HepG2 (cell line): ENCODE results near the gene CCDC57. TPM values are rescaled to one million over a fixed set of nuclear protein-coding genes. Genes with fewer than 3 reads are reported as not detected.

ENCODE experiments used
- ARHGAP35 ChIP-seq: sonication (generic); formaldehyde crosslinking; IDR thresholded peaks from 2 replicates; pipeline ENCODE4 v1.9.0; 2022; ENCODE audit warnings: mild to moderate bottlenecking, inconsistent platforms, moderate library complexity, missing genetic modification reagents, borderline replicate concordance
- CENPX ChIP-seq: sonication (generic); formaldehyde crosslinking; IDR thresholded peaks from 2 replicates; pipeline ENCODE4 v1.9.0; 2021; ENCODE audit warnings: mild to moderate bottlenecking, missing genetic modification reagents, moderate library complexity
- CTCF ChIP-seq: sonication (generic); formaldehyde crosslinking; IDR thresholded peaks from 2 replicates; pipeline ENCODE4 v1.5.0; 2020; ENCODE audit warnings: mild to moderate bottlenecking, missing genetic modification reagents, moderate library complexity
- HCFC1 ChIP-seq: fragments of 150-350 bp; IDR thresholded peaks from 2 replicates; pipeline ENCODE4 v1.6.1; 2014; ENCODE audit warnings: low read depth, low read length
- HNF4G ChIP-seq, 2 experiments: sonication (generic) in 1 of 2; formaldehyde crosslinking in 1 of 2; IDR thresholded peaks; 2 replicates each; pipeline versions ENCODE4 v1.4.0 to v1.6.1; 2011 to 2020; ENCODE audit warnings: borderline replicate concordance in 2 of 2, low read depth in 2 of 2, mild to moderate bottlenecking in 2 of 2, low read length in 1 of 2, missing genetic modification reagents in 1 of 2, moderate library complexity in 1 of 2
- HNRNPL ChIP-seq: fragments of 200-400 bp; formaldehyde crosslinking; IDR thresholded peaks from 2 replicates; pipeline ENCODE4 v1.6.1; 2017; ENCODE audit warnings: mild to moderate bottlenecking, low read depth, low read length
- MTF1 ChIP-seq: sonication (generic); formaldehyde crosslinking; IDR thresholded peaks from 2 replicates; pipeline ENCODE4 v1.5.0; 2020; ENCODE audit warnings: missing genetic modification reagents
- MXI1 ChIP-seq: IDR thresholded peaks from 3 replicates; pipeline ENCODE4 v1.6.1; 2012; ENCODE audit warnings: low read depth, low read length, inconsistent platforms, borderline replicate concordance
- NR2F6 ChIP-seq, 2 experiments: IDR thresholded peaks; 2 replicates each; pipeline ENCODE4 v1.6.1; 2016; ENCODE audit warnings: antibody characterized with exemption in 1 of 2, mild to moderate bottlenecking in 1 of 2
- NRL ChIP-seq: sonication (generic); formaldehyde crosslinking; IDR thresholded peaks from 2 replicates; pipeline ENCODE4 v1.5.0; 2020; ENCODE audit warnings: missing genetic modification reagents, mild to moderate bottlenecking, moderate library complexity, borderline replicate concordance
- POLR2A ChIP-seq, 2 experiments: IDR thresholded peaks; 2 replicates each; pipeline ENCODE4 v1.6.1; 2011; ENCODE audit warnings: low read depth in 2 of 2, low read length in 2 of 2, mild to moderate bottlenecking in 1 of 2, moderate library complexity in 1 of 2; ENCODE audit not compliant: insufficient read depth in 1 of 2
- RFXAP ChIP-seq: sonication (generic); formaldehyde crosslinking; IDR thresholded peaks from 2 replicates; pipeline ENCODE4 v1.4.0; 2020; ENCODE audit warnings: missing genetic modification reagents, borderline replicate concordance
- SNAPC5 ChIP-seq: sonication (generic); formaldehyde crosslinking; IDR thresholded peaks from 2 replicates; pipeline ENCODE4 v1.8.1; 2023; ENCODE audit warnings: mild to moderate bottlenecking, missing genetic modification reagents, borderline replicate concordance
- SOX5 ChIP-seq: IDR thresholded peaks from 2 replicates; pipeline ENCODE4 v1.6.1; 2016; ENCODE audit warnings: borderline replicate concordance
- TRIM24 ChIP-seq: sonication (generic); formaldehyde crosslinking; IDR thresholded peaks from 2 replicates; pipeline ENCODE4 v1.8.0; 2022; ENCODE audit warnings: mild to moderate bottlenecking, missing genetic modification reagents
- ZNF350 ChIP-seq: sonication (generic); formaldehyde crosslinking; IDR thresholded peaks from 2 replicates; pipeline ENCODE4 v1.4.0; 2020; ENCODE audit warnings: mild to moderate bottlenecking, low read depth, missing genetic modification reagents, borderline replicate concordance
- ZNF367 ChIP-seq: sonication (generic); formaldehyde crosslinking; IDR thresholded peaks from 2 replicates; pipeline ENCODE4 v1.4.0; 2020; ENCODE audit warnings: missing genetic modification reagents, borderline replicate concordance
- polyA plus RNA-seq, 8 experiments: library from polyadenylated mRNA; depleted of rRNA in 3 of 8; stranded (reverse) in 7 of 8; unstranded in 1 of 8; fragments of >200 nt; fragmentation: Illumina TruSeq in 4 of 8; extraction: Trizol in 4 of 8; gene quantifications; 2 replicates each; pipeline versions ENCODE4 v1.2.1 to v1.2.3, GENCODE V29; 2011 to 2016; ENCODE audit warnings: low read depth in 4 of 8, missing spikeins in 1 of 8, mixed read lengths in 1 of 8; ENCODE audit not compliant: insufficient read depth in 1 of 8
- total RNA-seq, 5 experiments: library from RNA; depleted of rRNA; stranded (reverse); fragments of >200 nt; fragmentation: Illumina TruSeq; extraction: Trizol; gene quantifications; 2 replicates each; pipeline ENCODE4 v1.2.3, GENCODE V29; 2016; ENCODE audit warnings: low read depth in 1 of 5
- TF ChIP-seq, protein P1 (sequence below): sonication (generic); formaldehyde crosslinking; IDR thresholded peaks from 2 replicates; pipeline ENCODE4 v1.8.1; 2023; ENCODE audit warnings: mild to moderate bottlenecking, inconsistent platforms, moderate library complexity, missing genetic modification reagents, borderline replicate concordance
- TF ChIP-seq, protein P2 (sequence below): sonication (generic); formaldehyde crosslinking; IDR thresholded peaks from 2 replicates; pipeline ENCODE4 v1.4.0; 2020; ENCODE audit warnings: low read depth, mild to moderate bottlenecking, missing genetic modification reagents
- TF ChIP-seq, protein P3 (sequence below): sonication (generic); formaldehyde crosslinking; IDR thresholded peaks from 2 replicates; pipeline ENCODE4 v1.4.0; 2020; ENCODE audit warnings: missing genetic modification reagents

CCDC57 gene
- total and polyA plus RNA-seq, 2 of the 13 experiments (the other 11 are each of a cell fraction or from before 2014, with no cell fraction given) = 59.3 to 59.9 TPM

- TF ChIP-seq POLR2A (IDR thresholded peaks at IDR 0.05; ENCODE audit: insufficient read depth in 1 of 2, low read depth in 2 of 2, low read length in 2 of 2) = peak in 1 of 2 experiments; percentile 53; a peak in 1 of 4 replicates
- no peak for TF ChIP-seq HNRNPL
- no peak for TF ChIP-seq CENPX (CRISPR knock-in tag)
- TF ChIP-seq, protein P1, sequence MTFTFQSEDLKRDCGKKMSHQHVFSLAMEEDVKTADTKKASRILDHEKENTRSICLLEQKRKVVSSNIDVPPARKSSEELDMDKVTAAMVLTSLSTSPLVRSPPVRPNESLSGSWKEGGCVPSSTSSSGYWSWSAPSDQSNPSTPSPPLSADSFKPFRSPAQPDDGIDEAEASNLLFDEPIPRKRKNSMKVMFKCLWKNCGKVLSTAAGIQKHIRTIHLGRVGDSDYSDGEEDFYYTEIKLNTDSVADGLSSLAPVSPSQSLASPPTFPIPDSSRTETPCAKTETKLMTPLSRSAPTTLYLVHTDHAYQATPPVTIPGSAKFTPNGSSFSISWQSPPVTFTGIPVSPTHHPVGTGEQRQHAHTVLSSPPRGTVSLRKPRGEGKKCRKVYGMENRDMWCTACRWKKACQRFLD (CRISPR knock-in tag) = 0 out of 2 replicates have a peak, but pooled peaks have one; percentile 87
- TF ChIP-seq CTCF = no peak
- peak; percentile 72; the same call in 1 of the 2 replicates for TF ChIP-seq RFXAP (CRISPR knock-in tag)
- TF ChIP-seq HCFC1 = peak; percentile 75
- no peak for TF ChIP-seq TRIM24
- peak; percentile 98; the same call in 2 of the 3 replicates for TF ChIP-seq MXI1
- TF ChIP-seq SNAPC5 (CRISPR knock-in tag) = no peak
- TF ChIP-seq HNF4G (IDR thresholded peaks at IDR 0.05; ENCODE audit: borderline replicate concordance, low read depth, low read length) = peak; percentile 67; the same call in 1 of the 2 replicates
- peak; percentile 67; the same call in 1 of the 2 replicates for TF ChIP-seq HNF4G (CRISPR knock-in tag; IDR thresholded peaks at IDR 0.05; ENCODE audit: borderline replicate concordance, low read depth)
- 0 out of 2 replicates have a peak, but pooled peaks have one; percentile 12 for TF ChIP-seq SOX5 (CRISPR knock-in tag)
- TF ChIP-seq ZNF367 = no peak; the same call in 1 of the 2 replicates
- TF ChIP-seq NRL (CRISPR knock-in tag) = no peak; the same call in none of the 2 replicates
- TF ChIP-seq MTF1 (CRISPR knock-in tag) = no peak
- TF ChIP-seq, protein P2, sequence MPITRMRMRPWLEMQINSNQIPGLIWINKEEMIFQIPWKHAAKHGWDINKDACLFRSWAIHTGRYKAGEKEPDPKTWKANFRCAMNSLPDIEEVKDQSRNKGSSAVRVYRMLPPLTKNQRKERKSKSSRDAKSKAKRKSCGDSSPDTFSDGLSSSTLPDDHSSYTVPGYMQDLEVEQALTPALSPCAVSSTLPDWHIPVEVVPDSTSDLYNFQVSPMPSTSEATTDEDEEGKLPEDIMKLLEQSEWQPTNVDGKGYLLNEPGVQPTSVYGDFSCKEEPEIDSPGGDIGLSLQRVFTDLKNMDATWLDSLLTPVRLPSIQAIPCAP (CRISPR knock-in tag) = peak; percentile 17; the same call in 1 of the 2 replicates
- TF ChIP-seq, protein P3, sequence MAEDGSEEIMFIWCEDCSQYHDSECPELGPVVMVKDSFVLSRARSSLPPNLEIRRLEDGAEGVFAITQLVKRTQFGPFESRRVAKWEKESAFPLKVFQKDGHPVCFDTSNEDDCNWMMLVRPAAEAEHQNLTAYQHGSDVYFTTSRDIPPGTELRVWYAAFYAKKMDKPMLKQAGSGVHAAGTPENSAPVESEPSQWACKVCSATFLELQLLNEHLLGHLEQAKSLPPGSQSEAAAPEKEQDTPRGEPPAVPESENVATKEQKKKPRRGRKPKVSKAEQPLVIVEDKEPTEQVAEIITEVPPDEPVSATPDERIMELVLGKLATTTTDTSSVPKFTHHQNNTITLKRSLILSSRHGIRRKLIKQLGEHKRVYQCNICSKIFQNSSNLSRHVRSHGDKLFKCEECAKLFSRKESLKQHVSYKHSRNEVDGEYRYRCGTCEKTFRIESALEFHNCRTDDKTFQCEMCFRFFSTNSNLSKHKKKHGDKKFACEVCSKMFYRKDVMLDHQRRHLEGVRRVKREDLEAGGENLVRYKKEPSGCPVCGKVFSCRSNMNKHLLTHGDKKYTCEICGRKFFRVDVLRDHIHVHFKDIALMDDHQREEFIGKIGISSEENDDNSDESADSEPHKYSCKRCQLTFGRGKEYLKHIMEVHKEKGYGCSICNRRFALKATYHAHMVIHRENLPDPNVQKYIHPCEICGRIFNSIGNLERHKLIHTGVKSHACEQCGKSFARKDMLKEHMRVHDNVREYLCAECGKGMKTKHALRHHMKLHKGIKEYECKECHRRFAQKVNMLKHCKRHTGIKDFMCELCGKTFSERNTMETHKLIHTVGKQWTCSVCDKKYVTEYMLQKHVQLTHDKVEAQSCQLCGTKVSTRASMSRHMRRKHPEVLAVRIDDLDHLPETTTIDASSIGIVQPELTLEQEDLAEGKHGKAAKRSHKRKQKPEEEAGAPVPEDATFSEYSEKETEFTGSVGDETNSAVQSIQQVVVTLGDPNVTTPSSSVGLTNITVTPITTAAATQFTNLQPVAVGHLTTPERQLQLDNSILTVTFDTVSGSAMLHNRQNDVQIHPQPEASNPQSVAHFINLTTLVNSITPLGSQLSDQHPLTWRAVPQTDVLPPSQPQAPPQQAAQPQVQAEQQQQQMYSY (CRISPR knock-in tag) = peak; percentile 59; the same call in 1 of the 2 replicates
- TF ChIP-seq ARHGAP35 (CRISPR knock-in tag) = no peak
- no peak for TF ChIP-seq NR2F6 (IDR thresholded peaks at IDR 0.05)
- peak; percentile 53 for TF ChIP-seq NR2F6 (CRISPR knock-in tag; IDR thresholded peaks at IDR 0.05)
- no peak for TF ChIP-seq ZNF350
Measured at GRCh38 chr17:82212331-82213250, at the start of gene CCDC57 (continued).
